Loucy (cell line): ENCODE data around the gene IL16.

Experiments
- CTCF ChIP-seq: fragments of 200-600 bp; sonication (generic); conservative IDR thresholded peaks from 2 replicates; pipeline ENCODE4 v1.5.1; 2014; ENCODE audit warnings: mild to moderate bottlenecking, antibody characterized with exemption, low read length
- EZH2phosphoT487 ChIP-seq: fragments of 200-600 bp; IDR thresholded peaks from 2 replicates; pipeline ENCODE4 v1.6.1; 2018; ENCODE audit warnings: antibody characterized with exemption, mild to moderate bottlenecking, moderate library complexity, borderline replicate concordance

GRCh38 chr15:81196576-81197254 is at the start of gene IL16:
- TF ChIP-seq CTCF (no peak), EZH2phosphoT487 (no peak)
